NCI-H69 (cell line): ENCODE measurements around the gene CCNK.
A peak's percentile ranks its signal among the peaks of the same experiment; 100 is the strongest.

Source experiments
- DNase-seq: peaks from one replicate; lab custom pipeline; 2025; lab: John Stamatoyannopoulos, UW

The CCNK gene

DNA sequence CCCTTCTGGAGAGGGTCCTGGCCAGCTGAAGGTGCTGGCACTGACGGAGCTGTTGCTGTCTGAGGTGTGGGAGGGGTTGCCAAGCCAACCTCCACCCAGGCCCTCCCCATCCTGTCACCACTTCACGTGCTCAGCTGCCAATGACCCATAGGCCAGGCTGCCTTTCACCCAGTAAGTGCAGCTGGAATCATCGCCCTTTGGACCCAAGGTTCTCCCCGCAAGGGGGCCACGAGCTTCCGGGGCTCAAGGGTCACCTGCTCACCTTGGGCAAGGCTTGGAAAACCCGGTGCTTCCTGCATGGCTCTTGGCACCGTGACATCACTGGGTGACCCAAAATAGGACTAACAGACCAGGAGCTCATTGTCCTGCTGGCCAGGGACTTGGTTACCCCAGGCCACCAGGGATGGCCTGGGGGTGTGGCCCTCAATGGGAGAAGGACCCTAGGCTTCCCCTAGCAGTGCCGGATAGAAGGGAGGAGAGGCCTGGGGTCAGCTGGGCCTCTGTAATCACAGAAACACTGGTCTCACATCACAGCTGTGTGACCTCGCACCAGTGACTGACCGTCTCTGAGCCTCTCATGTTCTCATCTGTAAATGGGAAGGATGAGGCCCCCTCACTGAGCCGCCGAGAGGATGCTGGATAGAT is 71.5 kb downstream of the CCNK start:
- DNase-seq, result no peak

DNA sequence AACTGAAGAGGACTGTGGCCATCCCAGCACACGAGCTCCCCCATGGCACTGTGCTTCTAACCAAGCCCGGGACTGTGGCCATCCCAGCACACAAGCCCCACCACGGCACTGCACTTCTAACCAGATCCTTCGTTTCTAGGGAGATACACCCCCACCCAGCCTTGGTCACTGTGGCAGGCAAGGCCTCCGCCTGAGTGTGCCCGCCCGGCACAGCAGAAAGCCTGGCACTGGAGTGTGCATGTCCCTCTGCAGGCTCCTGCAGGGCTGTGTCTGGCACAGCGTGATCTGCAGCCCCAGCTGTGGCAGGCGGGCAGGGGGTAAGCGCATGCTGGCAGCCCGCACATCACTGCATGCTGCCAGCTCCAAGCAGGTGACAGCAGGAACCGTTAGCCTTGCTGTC is 73.0 kb downstream of the CCNK start:
- peak; percentile 72 for DNase-seq

DNA sequence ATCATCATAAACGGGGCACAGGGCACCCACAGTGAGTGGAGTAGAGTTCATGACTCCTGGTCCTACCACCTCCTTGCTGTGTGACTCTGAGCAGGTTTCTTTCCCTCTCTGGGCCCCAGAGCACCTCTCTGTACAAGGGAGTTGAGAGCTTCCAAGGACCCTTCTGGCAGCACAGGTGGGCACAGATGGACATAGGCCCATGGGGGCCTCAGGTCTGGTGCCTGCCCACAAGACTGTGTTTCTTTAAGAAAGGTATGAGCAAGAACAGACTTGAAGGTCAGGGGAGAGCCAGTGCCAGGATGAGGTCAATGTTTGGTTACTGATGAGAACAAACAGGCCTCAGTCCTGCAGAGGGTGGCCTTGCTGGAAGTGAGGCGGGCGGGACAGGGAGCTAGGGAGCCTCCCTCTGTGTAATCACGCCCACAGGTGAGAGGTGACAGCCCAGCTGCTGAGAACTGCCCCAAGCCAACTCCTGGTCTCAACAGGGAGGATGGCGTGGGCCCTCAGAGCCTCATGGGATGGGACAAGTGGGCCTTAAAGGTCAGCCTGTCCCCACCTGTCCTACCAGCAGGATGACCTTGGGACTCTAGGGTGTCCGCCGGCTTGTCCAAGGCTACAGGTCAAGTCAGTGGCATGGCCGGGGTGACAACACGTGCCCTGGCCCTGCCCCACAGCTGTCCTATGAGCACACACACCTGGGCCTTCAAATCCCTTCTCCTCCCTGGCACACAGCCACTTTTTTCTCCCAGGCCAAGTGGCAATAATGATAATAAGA is 73.7 kb downstream of the CCNK start:
- peak; percentile 40 for DNase-seq

DNA sequence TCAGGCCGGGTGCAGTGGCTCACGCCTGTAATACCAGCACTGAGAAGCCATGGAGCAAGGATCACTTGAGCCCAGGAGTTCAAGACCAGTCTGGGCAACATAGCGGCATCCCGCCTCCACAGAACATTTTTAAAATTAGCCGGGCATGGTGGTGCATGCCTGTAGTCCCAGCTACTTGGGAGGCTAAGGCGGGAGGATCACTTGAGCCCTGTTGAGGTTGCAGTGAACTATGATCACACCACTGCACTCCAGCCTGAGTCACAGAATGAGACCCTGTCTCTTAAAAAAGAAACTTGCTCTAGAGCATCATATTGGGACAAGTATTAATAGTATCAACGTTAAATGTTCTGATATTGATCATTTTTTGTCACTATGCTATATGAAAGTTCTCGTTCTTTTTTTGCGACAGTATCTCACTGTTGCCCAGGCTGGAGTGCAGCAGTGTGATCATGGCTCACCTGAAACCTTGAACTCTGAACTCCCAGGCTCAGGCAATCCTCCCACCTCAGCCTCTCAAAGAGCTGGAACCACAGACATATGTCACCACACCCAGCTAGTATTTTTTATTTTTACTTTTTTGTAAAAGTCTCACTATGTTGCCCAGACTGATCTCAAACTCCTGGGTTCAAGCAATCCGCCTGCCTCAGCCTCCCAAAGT is 75.1 kb downstream of the CCNK start:
- DNase-seq, result no peak

DNA sequence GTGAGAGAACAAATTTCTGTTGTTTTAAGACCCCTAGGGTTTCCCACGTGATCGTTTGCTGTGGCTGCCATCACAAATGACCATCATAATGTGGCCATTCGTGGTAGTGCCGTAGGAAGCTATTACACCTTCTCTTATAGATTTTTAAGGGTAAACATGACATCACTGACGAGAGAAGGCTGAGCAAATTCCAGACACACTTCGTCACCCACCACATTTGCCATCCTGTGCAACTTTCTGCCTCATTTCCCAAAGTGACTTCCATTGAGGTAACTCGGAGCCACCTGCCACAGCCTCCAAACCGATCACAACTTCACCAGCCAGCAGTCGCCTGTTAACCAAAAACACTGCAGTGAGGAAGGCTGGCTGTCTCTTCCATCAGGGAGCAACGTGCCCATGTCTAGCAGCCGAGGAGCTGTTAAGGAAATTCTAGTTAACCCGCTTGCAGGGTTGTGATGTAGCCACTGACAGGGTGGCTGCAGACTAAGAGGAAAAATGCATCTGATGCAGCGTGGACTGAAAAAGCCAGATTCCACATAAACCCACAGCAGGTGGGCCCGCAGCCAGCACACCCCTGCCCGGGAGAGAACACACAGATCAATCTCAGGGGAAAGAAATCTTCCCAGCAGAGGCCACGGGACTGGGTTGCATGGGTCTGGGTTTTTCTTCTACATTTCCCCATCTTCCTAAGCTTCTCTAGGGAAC is 78.2 kb downstream of the CCNK start:
- DNase-seq, result no peak

DNA sequence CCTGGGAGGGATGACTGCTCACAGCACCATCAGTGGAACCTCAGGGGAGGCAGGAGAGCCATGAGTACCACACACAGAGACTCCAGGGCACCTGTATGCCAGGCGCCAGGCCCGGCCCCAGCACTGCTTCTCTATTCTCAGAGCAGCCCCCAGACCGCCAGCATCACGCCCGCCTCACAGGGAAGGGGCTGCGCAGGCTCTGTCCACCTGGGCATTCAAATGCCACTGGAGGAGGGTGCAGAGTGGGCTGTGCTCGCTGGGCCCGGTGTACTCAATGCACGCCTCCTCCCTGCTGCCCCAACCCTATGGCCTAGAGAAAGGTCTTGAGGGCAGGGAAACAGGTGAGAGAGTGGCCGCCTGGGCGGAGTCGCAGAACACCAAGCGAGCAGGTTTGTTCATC is 79.2 kb downstream of the CCNK start:
- DNase-seq, result no peak

DNA sequence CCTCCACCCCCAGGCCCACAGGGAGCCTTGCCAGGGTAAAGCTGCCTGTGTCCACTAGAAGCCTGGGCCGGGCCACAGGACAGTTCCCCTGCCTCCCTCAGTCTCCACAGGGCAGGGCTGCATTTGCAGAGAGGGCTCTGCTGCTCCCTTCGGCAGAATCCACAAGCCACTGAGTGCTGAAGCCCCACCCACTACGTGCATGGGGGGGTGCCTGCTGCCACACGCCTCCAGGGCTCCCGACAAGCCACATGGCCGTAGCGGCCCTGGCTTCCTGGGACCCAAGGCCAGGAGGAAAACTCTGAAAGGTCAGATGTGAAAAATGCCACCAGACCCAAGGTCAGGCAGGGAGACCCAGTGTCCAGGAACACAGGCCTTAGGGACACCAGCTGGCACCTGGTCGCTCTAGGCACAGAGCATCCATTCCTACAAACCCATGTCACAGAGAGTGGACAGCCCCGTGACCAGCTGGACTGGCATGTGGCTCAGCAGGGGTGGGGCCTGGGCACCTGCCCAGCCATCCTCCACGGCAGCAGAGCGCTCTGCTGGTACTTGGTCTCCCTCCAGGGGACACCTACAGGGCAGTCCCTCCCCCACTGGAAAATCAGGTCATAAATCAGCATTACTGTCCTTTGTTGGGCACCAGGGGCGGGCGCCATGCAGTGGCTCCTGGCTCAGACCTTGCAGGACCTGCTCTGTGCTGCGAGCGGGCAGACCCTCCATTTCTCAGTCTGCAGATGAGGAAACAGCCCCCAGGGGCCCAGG is 79.9 kb downstream of the CCNK start:
- DNase-seq, result peak; percentile 94

DNA sequence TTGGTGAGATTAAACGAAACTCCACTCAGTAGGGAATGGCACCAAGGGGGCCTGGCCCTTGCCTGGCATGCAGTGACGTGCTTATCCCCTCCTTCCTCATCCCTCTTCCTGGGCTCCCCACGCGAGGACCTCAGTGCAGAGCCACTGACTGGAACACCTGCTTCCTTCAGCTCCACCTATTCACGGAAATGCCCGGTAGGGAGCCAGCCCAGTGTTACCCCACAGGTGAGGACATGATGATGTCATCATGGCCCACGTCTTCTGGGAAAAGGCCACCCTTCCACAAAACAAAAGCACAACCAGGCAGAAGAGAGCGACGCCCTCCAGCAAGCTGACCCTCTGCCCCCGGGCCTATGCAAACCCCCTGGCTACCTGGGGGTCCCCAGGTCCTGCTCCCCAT is 80.7 kb downstream of the CCNK start:
- peak; percentile 92 for DNase-seq
